HG02970 (cell line): Measurements from ENCODE around the gene TRAF2.

ENCODE experiments used
- ATAC-seq: cut with Tn5 transposase; IDR thresholded peaks from one replicate; pipeline ENCODE4 v1.9.1; 2021; ENCODE audit warnings: mild to moderate bottlenecking, moderate library complexity, moderate number of reproducible peaks; ENCODE audit not compliant: unreplicated experiment, low FRiP score

The TRAF2 gene

DNA sequence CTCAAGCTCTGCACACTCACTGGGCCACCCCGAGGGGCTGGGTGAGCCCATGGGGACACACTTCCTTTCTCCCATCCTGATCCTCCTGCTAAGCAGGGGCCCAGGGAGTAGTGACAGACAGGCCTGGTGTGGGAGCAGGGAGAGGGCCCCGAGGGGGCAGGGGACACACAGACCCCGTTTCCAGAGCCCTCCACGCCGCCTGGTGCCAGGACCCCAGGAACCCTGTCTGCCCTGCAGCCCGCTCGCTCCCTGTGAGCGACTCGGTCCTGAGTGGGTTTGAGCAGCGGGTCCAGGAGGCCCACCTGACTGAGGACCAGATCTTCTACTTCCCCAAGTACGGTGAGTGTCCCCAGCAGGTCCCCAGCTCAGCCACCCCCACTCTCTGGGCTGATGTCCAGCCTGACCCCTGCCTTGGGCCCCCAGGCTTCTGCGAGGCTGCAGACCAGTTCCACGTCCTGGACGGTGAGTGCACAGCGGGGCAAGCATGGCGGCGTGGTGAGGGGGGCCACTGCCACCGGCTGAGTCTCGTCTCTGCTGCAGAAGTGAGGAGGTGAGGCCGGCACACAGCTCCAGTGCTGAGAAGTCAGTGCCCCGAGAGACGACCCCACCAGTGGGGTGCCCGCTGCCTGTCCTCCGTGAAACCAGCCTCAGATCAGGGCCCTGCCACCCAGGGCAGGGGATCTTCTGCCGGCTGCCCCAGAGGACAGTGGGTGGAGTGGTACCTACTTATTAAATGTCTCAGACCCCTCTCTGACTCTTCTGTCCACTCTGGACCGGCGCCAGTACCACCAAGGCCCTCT, 60.1 kb downstream of the TRAF2 start:
- ATAC-seq: no peak

DNA sequence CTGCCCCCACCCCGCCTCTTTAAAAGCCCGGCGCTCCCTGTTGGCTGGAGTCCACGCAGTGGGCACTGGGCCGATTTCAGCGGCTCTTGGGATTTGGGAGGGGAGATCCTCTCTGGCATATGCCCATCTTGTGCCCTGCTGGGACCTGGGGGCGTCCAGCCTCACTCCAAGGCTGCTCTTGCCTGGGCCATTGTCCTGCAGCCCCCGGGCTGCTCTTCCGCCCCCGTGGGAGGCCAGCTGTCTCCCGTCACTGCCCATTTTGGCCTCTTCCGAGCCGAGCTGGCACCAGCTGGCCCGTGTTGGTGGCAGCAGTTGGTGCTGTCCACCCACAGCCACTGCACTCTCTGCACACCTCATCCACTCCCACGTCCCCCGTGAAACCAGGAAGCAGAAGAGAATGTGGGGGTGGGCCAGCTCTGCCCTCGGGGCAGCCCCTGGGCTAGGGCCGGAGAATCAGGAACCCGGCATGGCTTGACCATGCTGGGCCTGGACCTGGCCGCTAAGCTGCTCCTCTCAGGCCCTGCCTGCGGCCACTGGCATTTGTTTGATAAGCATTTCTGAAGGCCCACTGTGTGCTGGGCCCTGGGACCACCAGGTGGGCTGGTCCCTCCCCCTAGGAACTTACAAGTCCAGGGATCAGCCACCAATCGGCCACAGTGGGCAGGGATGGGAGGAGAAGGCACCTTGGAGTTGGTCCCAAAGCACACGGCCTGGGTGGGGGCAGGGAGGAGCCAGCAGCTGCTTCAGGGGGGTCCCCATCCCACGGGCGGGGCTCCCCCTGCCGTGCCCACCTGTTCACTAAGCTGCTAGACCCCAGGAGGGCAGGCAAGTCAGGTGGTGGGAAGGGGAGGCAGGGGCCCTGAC, 60.9 kb downstream of the TRAF2 start:
- ATAC-seq: no peak

DNA sequence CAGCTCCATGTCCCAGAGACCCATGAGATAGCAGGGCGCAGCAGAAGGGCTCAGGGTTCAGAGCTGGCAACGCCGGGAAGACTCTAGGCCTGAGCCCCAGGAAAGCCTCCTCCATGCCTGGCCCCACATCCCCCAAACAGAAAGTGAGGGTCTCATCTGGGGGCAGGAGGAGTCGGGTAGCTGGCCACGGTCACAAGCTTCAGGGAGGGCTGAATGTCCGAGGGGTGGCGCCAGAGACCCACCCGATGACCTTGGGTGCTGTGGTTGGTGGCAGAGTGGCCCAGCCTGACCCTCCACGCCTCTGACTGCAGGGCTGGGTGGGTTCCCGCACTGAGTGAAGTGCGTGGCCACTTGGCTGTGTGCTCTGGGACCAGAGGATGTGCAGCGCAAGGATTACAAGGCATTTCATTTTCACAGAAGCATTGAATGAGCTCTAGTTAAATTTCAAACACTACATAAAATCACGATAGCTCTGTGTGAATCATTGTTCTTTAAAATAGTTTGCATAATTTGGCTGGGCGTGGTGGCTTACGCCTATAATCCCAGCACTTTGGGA, 61.7 kb downstream of the TRAF2 start:
- no peak for ATAC-seq

DNA sequence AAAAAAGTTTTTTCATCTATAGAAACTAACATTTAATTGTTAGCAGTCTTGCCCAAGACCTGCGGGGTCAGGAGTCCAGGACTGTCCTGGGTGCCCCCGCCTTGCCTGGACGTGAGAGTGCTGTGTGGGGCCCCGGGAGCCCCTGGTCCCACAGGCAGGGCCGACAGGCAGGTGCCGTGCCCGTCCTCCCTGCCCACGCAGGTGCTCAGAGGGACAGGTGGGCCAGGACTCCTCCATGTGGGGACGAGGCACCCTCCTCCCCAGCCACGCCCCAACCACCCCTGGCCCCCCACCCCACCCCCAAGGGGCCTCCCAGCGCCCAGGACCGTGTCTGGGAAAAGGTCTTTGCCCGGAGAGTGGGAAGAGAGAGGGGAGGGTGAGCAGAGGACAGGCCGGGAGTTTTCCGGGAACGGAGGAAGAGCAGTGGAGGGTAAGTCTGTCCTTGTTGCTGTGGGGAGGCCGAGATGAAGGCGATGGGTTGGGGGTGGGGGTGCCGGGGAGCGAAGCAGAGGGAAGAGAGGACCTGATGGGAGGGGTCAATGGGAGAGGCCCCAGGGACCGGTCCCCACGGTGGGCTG, 63.0 kb downstream of the TRAF2 start:
- no peak for ATAC-seq

GRCh38 chr9:136949817-136950655, 63.7 kb downstream of the TRAF2 start:
- ATAC-seq: peak; percentile 59

DNA sequence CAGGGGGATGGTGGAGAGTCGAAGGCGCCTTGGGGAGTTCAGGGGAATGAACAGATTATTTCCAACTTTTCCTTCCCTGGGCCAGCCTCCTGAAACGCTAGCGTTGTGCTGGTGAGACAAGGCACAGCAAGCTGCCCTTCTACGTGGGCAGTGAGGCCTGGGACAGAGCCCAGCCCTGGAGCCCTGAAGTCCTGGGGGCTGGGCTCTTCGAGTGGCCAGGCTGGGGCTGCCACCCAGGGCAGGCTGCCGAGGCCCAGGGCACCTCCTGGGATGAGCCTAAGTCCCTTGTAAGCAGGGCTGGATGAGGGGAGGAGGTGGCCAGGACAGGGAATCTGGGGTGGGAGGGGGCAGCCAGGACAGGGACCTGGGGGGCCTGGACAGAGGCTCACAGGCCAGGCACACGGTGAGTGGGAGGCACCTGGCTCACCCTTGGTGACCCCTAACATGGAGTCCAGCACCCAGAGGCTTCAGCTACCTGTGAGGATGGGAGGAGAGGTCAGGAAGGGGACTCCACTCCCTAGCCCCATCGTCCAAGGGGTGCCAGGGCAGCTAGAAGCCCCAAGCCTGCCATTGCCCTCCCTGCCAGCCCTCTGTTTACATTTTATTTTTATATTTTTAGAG, 64.5 kb downstream of the TRAF2 start:
- ATAC-seq: no peak

GRCh38 chr9:136951541-136952320, 65.4 kb downstream of the TRAF2 start, which contains the start of gene LCN12:
Gene LCN12 (plus strand): TSS chr9:136952273. CDS start chr9:136952328, 55 bp downstream.
- ATAC-seq: no peak

- no peak for ATAC-seq
Observed at GRCh38 chr9:136952321-136952850, 66.1 kb downstream of the TRAF2 start.

- no peak for ATAC-seq
Observed at GRCh38 chr9:136952876-136953770, 66.8 kb downstream of the TRAF2 start.

DNA sequence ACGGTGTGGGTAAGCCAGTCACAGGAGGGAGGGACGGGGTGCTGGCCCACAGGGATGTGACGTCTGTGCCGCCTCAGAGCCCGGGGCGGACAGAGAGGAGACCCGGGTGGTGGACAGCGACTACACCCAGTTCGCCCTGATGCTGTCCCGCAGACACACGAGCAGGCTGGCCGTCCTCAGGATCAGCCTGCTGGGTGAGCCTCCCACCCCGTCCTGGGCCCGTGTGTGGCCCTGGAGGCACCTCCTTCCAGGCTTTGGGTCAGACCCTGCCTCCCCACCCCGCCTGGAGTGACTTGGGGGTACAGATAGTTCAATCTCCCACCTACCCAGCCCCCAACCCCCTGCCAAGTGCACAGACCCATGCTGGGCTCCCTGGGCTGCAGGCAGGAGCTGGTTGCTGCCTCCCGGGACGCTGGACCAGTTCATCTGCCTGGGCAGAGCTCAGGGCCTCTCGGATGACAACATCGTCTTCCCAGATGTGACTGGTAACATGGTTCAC, 67.5 kb downstream of the TRAF2 start:
- ATAC-seq: no peak

DNA sequence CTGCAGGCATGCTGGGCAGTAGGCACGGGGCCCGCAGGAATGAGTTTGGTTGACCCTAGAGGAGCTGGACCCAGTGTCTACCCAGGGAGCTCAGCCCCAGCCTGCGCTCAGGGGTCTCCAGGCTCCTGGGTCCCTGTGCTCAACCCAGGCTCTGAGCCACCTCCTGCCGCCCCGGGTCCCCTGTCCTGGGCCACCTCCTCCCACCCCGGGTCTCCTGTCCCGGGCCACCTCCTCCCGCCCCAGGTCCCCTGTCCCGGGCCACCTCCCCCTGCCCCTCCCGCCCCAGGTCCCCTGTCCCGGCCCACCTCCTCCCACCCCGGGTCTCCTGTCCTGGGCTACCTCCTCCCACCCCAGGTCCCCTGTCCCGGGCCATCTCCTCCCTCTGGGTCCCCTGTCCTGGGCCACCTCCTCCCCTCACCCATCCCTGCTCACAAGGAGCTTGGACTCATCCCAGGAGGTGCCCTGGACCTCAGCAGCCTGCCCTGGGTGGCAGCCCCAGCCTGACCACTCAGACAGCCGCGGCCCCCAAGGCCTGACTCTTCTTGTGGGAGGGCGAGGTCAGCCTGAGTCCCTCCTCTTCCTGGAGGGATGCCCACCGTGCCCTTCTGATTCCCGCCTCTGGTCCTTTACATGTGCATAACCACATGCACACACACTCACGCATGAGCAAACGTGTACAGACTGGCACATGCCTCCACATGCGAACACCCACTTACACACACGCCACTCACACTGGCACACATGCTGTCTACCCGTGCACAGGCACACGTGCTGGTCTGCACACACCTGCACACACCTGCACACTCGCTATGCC, 68.2 kb downstream of the TRAF2 start:
- no peak for ATAC-seq

- no peak for ATAC-seq
Observed at GRCh38 chr9:136955202-136955942, 69.1 kb downstream of the TRAF2 start.

- no peak for ATAC-seq
Observed at GRCh38 chr9:136955943-136956335, 69.6 kb downstream of the TRAF2 start.

DNA sequence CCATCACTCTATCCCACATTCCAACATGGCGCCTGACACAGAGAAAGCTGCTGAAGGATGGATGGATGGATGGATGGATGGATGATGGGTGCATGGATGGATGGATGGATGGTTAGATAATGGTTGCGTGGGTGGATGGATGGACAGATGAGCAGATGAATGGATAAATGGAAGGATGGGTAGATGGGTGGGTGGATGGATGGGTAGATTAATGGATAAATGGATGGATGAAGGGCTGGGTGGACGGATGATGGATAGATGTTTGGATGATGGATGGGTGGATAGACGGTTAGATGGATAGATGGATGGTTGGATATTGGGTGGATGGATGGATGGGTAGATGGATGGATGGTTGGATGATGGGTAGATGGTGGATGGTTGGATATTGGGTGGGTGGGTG, 70.3 kb downstream of the TRAF2 start:
- no peak for ATAC-seq

DNA sequence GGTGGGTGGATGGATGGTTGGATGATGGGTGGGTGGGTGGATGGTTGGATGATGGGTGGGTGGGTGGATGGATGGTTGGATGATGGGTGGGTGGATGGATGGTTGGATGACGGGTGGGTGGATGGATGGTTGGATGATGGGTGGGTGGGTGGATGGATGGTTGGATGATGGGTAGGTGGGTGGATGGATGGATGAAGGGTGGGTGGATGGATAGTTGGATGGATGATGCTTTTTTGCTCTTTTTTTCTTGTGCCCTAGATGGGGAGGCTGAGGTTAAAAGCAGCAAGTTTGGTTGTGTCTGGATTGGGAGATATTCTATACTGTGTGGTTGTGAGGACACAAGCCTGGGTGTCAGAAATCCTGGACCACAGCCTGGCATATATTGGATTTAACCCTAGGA, 71.1 kb downstream of the TRAF2 start:
- ATAC-seq: no peak

GRCh38 chr9:136957901-136958300, 71.6 kb downstream of the TRAF2 start:
- no peak for ATAC-seq
